Left ventricle myocardium inferior (tissue), 1 donor: ENCODE data around the gene EEFSEC. TPM values are rescaled to one million over a fixed set of nuclear protein-coding genes. Genes with fewer than 3 reads are reported as not detected.
A peak's percentile ranks its signal among the peaks of the same experiment; 100 is the strongest.

Experiments
- DNase-seq: peaks from one replicate; pipeline ENCODE4 v3.0.0-alpha.2; 2020
- H3K27ac ChIP-seq: fragments of 200-600 bp; replicated peaks from 2 replicates; pipeline ENCODE4 v1.8.0; 2021
- H3K27me3 ChIP-seq: fragments of 200-600 bp; 2 replicates; pipeline ENCODE4 v1.8.0; 2021; ENCODE audit warnings: low read depth
- H3K36me3 ChIP-seq: fragments of 200-600 bp; 2 replicates; pipeline ENCODE4 v1.8.0; 2021
- H3K4me1 ChIP-seq: fragments of 200-600 bp; 2 replicates; pipeline ENCODE4 v1.8.0; 2021
- H3K4me3 ChIP-seq: fragments of 200-600 bp; 2 replicates; pipeline ENCODE4 v1.8.0; 2021; ENCODE audit warnings: mild to moderate bottlenecking, moderate library complexity
- H3K9me3 ChIP-seq: fragments of 200-600 bp; replicated peaks from 2 replicates; pipeline ENCODE4 v1.8.0; 2021
- intact Hi-C: fragments of 100-400 bp; cut with micrococcal nuclease; formaldehyde crosslinking; loops from one replicate; pipeline ENCODE4 v1.11.0; 2022
- total RNA-seq: library from RNA; stranded (reverse); fragmentation: NEBNext Ultra II Directional; extraction: Animal tissue kit (Norgen Biotek cat#: 25700); gene quantifications from one replicate; pipeline ENCODE4 v1.2.1, GENCODE V29; 2021
- TF ChIP-seq, protein P1 (sequence below): fragments of 200-600 bp; IDR thresholded peaks from 2 replicates; pipeline ENCODE4 v1.8.0; 2021; ENCODE audit warnings: antibody characterized with exemption, mild to moderate bottlenecking, borderline replicate concordance
- donor health status: DM: no; HTN: yes; CAD: no; lungs with severe emphysema.

EEFSEC gene
- total RNA-seq, 1 donor from 2014 or later: 23.7 TPM

DNA sequence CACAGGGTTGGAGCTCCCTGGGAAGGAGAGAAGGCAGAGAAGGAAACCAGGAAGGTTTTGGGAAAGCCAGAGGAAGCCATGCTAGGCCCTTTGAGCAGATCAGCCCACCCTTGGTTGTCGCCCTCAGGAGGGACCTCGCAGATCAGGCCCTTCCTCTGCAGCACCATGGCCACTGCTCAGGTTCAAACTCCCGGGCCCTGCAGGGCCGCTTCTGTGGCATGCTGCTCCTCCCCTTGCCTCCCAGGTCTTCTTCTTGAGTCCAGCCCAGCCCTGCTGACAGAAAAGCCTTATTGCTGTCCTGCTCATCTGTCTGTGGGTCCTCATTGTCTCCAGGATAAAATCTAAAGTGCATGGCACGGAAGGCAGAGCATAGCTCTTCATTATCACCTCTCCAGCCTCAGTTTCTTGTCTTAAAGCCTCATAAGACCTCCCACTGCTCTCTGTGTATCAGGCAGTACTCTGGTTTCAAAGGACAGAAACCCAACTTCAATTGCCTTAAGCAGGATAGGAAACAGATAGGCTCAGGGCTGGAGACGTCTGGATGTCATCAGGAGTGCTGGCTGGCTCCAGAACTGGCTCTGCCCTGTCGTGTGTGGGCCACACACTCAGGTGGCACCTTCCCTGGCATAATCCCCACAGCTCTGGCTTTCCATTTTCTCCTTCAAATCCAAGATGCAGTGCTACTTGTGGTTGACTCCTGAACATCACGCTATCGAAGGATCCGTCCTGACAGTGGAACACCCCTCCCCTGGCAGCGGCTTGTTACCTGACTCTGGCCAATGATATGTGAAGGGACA is 118.5 kb downstream of the EEFSEC start:
- Histone ChIP-seq H3K4me1 (peaks cover 47% of the 10 kb centered on the region), H3K27ac (no peak overlapping the region), H3K36me3 (peaks cover 11% of the 10 kb centered on the region), H3K27me3 (no peaks in the 10 kb centered on the region), H3K4me3 (no peak overlapping the region), H3K9me3 (no peaks in the 10 kb centered on the region)
- TF ChIP-seq, protein P1, sequence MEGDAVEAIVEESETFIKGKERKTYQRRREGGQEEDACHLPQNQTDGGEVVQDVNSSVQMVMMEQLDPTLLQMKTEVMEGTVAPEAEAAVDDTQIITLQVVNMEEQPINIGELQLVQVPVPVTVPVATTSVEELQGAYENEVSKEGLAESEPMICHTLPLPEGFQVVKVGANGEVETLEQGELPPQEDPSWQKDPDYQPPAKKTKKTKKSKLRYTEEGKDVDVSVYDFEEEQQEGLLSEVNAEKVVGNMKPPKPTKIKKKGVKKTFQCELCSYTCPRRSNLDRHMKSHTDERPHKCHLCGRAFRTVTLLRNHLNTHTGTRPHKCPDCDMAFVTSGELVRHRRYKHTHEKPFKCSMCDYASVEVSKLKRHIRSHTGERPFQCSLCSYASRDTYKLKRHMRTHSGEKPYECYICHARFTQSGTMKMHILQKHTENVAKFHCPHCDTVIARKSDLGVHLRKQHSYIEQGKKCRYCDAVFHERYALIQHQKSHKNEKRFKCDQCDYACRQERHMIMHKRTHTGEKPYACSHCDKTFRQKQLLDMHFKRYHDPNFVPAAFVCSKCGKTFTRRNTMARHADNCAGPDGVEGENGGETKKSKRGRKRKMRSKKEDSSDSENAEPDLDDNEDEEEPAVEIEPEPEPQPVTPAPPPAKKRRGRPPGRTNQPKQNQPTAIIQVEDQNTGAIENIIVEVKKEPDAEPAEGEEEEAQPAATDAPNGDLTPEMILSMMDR: no peak
- no peak for DNase-seq
- intact Hi-C loops: no loop called here

DNA sequence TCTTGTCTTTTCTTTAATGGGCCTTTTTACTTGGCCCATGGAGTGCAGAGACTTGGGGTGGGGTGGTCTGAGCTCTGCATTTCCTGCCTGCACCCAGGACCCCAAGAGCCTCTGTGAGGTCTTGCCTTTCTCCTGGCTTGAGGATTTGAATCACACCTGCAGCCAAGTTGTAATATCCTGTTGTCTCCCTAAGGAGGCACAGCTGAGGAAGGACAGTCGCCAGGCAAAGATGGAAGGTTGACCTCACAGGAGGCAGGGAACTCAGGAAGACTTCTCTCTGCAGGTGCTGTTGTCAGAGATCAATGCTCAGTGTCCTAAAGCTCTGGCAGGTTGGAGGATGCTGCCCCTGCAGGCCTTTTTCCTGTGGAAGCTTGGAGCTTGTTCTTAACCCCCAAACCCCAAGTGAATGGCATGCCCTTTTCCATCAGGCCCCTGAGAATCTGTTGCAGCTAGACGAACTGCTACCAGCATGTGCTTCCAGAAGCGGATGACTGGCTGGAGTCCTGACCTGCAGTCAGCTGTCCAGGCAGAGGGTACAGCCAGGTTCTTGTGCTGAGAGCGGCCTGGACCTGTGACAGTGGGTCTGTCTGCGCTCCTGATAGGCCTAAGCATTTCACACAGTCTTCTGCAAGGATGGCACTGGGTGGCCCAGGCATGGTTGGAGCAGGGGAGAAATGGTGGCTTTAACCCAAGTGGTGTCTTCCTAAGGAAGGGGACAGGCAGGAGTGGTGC is 120.0 kb downstream of the EEFSEC start:
- peak; percentile 67 for DNase-seq
- Histone ChIP-seq H3K9me3 (no peaks in the 10 kb centered on the region), H3K27ac (peak overlapping the region; percentile 64), H3K4me1 (peaks cover 62% of the 10 kb centered on the region), H3K27me3 (no peaks in the 10 kb centered on the region), H3K36me3 (peaks cover 4% of the 10 kb centered on the region), H3K4me3 (no peak overlapping the region)
- intact Hi-C loops: no loop called here
- TF ChIP-seq, protein P1: no peak

DNA sequence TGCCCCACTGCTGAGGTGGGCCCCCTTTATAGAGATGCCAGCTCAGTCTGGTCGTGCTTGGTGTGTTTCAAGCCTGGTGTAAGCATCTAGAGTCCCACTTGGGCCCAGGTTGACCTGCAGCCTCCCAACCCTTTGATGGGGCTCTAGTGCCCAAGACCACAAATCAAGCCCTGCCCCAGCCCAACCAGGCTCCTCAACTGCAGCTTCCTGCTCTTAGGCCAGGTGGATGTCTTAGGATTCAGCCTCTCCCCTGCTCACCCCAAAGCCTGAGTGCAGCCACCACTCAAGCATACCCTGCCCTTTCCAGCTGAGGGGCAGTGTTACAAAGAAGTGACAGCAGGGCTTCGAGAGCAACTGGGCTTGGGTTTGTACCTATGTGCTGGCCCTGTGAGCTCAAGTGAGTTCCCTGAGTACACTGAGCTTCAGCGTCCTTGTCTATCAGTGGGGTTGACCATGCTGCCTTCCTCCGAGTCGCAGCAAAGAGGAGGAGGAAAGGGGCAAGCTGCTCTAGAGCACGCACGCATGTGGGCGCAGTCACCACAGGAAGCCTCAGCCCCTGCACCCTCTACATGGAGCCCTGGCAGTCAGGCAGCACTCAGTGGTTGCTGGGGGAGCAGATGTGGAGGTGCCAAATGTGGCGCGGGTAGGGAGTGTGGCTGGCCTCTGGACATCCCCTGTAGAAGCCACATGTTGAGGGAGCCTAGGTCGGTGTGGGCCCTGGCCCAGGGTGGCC is 120.7 kb downstream of the EEFSEC start:
- DNase-seq: no peak
- TF ChIP-seq, protein P1: no peak
- H3K27me3 ChIP-seq: no peaks in the 10 kb centered on the region
- intact Hi-C loops: no loop called here
- H3K4me3 ChIP-seq: no peak overlapping the region
- H3K27ac ChIP-seq: peak overlapping the region; percentile 64
- H3K36me3 ChIP-seq: peaks cover 4% of the 10 kb centered on the region
- peaks cover 70% of the 10 kb centered on the region for H3K4me1 ChIP-seq
- no peaks in the 10 kb centered on the region for H3K9me3 ChIP-seq

DNA sequence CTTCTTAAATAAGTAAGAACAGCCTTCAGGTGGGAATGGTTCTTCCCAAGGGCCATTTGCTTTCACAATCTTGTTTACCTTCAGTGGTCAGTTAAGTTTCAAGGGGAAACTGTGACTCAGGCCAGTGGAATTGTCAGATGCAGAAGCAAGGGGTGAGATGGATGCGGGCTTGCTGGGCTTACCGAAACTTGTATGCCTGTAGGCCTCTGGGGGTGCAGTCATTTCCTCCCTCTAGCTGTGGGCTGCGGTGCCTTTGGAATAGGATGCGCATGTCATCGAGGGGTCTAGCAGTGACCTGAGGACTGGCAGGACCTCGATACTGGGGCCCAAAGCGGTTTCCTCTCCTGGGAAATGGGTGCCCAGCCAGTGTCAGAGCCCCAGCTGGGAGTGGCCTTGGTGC is 121.6 kb downstream of the EEFSEC start:
- Histone ChIP-seq H3K4me3 (no peak overlapping the region), H3K27me3 (no peaks in the 10 kb centered on the region), H3K36me3 (no peaks in the 10 kb centered on the region), H3K4me1 (peaks cover 78% of the 10 kb centered on the region), H3K27ac (no peak overlapping the region), H3K9me3 (no peaks in the 10 kb centered on the region)
- TF ChIP-seq, protein P1: no peak
- intact Hi-C loops: no loop called here
- no peak for DNase-seq

DNA sequence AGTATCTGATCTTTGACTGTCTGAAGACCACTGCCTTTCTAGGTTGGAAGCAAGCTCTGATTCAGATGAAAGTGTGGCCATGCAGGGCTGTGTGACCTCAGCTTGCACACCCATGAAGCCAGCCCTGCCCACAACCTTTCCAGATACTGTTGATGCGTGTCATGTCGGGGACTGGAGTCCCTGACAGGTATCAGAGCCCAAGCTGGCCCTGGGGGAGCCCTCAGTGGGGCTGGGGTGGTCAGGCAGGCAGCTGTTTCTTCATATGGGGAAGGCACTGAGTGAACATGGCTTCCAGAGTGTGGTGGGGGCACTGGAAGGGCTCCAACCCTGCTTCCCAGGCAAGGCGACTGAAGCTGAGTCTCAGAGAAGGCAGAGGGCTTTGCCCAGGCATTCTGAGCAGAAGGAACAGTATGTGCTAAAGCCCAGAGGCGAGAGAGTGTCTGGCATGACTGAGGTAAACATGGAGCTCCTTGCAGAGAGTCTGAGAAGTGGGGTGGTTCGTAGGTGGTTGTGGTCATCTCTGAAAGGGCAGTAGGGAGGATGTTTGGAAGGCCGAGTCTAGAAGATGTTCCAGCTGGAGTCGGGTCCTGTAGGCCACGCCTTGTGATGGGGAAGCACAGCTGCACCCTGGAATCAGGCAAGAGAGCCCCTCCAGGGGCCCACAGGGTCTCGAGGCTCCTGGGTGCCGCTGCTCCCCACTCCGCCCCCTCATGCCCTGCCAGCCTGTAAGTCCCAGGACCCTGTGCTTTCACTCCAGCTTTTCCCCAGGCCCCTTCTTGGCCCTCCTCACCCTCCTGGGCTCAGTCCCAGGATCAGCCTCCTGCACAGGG is 122.2 kb downstream of the EEFSEC start:
- no peaks in the 10 kb centered on the region for H3K36me3 ChIP-seq

More for the DNA sequence above, 122.2 kb downstream of the EEFSEC start:
- H3K4me1 ChIP-seq: peaks cover 84% of the 10 kb centered on the region
- H3K27ac ChIP-seq: no peak overlapping the region
- DNase-seq: no peak
- intact Hi-C loops: no loop called here
- no peaks in the 10 kb centered on the region for H3K27me3 ChIP-seq
- H3K9me3 ChIP-seq: no peaks in the 10 kb centered on the region
- no peak overlapping the region for H3K4me3 ChIP-seq
- TF ChIP-seq, protein P1: no peak
